Transverse colon (tissue), 4 donors: ENCODE measurements around the gene NASP.

ENCODE experiments used
- EP300 ChIP-seq: sonication (generic); formaldehyde crosslinking; IDR thresholded peaks from one replicate; pipeline ENCODE4 v1.6.1; 2017; ENCODE audit warnings: antibody characterized with exemption, low read depth
- POLR2A ChIP-seq: fragments of 450-650 bp; IDR thresholded peaks from one replicate; pipeline ENCODE4 v1.6.1; 2016; ENCODE audit warnings: antibody characterized with exemption, mild to moderate bottlenecking, moderate library complexity
- POLR2AphosphoS5 ChIP-seq, 3 donors: sonication (generic); formaldehyde crosslinking; IDR thresholded peaks; one replicate each; pipeline ENCODE4 v1.6.1; 2016; ENCODE audit warnings: antibody characterized with exemption in 3 of 3
- TF ChIP-seq, protein P1 (sequence below), 5 experiments: fragments of 200-600 bp in 3 of 5; fragments of 450-650 bp in 2 of 5; sonication (generic) in 3 of 5; IDR thresholded peaks; 1 replicate in 2 of 5; 2 replicates in 3 of 5; pipeline ENCODE4 v1.5.1; 2016 to 2017; ENCODE audit warnings: antibody characterized with exemption in 5 of 5, inconsistent platforms in 3 of 5, mild to moderate bottlenecking in 2 of 5, moderate library complexity in 1 of 5

DNA sequence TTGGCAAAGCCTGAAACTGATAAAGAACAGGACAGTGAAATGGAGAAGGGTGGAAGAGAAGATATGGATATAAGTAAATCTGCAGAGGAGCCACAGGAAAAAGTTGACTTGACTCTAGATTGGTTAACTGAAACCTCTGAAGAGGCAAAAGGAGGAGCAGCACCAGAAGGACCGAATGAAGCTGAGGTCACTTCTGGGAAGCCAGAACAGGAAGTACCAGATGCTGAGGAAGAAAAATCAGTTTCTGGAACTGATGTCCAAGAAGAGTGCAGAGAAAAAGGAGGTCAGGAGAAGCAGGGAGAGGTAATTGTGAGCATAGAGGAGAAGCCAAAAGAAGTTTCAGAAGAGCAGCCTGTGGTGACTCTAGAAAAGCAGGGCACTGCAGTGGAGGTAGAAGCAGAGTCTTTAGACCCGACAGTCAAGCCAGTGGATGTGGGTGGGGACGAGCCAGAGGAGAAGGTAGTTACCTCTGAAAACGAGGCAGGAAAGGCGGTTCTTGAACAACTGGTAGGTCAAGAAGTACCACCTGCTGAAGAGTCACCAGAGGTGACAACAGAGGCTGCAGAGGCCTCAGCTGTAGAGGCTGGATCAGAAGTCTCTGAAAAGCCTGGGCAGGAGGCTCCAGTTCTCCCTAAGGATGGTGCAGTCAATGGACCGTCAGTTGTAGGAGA lies 23.7 kb downstream of the NASP start:
- TF ChIP-seq EP300 (no peak), POLR2A (no peak), POLR2AphosphoS5 (IDR thresholded peaks at IDR 0.05) (no peak)
- TF ChIP-seq, protein P1, sequence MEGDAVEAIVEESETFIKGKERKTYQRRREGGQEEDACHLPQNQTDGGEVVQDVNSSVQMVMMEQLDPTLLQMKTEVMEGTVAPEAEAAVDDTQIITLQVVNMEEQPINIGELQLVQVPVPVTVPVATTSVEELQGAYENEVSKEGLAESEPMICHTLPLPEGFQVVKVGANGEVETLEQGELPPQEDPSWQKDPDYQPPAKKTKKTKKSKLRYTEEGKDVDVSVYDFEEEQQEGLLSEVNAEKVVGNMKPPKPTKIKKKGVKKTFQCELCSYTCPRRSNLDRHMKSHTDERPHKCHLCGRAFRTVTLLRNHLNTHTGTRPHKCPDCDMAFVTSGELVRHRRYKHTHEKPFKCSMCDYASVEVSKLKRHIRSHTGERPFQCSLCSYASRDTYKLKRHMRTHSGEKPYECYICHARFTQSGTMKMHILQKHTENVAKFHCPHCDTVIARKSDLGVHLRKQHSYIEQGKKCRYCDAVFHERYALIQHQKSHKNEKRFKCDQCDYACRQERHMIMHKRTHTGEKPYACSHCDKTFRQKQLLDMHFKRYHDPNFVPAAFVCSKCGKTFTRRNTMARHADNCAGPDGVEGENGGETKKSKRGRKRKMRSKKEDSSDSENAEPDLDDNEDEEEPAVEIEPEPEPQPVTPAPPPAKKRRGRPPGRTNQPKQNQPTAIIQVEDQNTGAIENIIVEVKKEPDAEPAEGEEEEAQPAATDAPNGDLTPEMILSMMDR (IDR thresholded peaks at IDR 0.05): no peak
